ENCODE measurements around the gene HLA-DQB2. TPM values are rescaled to one million over a fixed set of nuclear protein-coding genes. Genes with fewer than 3 reads are reported as not detected.

Gene HLA-DQB2
- total RNA-seq, 4 donors from 2014 or later = 1.7 to 7.8 (median 4.7) TPM; not detected in 1

GRCh38 chr6:32709625-32710024, 53.7 kb downstream of the HLA-DQB2 start:
- intact Hi-C loops (cut with DNase I) = loop anchor here (10.0 kb wide), 1 partner anchor 75 kb away; no protein-coding TSS in a partner anchor
- Histone ChIP-seq H3K4me3 (no peak overlapping the region), H3K4me1 (no peaks in the 10 kb centered on the region), H3K27ac (no peak overlapping the region), H3K27me3 (peaks cover 0 to 10% (median 0%) of the 10 kb centered on the region in 4 donors), H3K9me3 (no peaks in the 10 kb centered on the region), H3K36me3 (no peaks in the 10 kb centered on the region)
- no peak for DNase-seq
- TF ChIP-seq CTCF (IDR thresholded peaks at IDR 0.05) (no peak), POLR2A (IDR thresholded peaks at IDR 0.05) (no peak)

Small RNA genes lying within 50 kb of the gene (small RNA-seq; reads per million reads assigned to genes)
- 0 reads per million in 4 donors for gene MIR3135B

Other genes with a start within 250 kb of the HLA-DQB2 start
- 1 to 10 TPM in 2 of 4 donors, under 1 TPM in 1, not detected in 1; 0.19 to 8.4 (median 7.7) TPM for gene HLA-DRB5, start 233.2 kb downstream of the HLA-DQB2 start, total RNA-seq
- gene HLA-DRB1, start 173.7 kb downstream of the HLA-DQB2 start, total RNA-seq = 10 to 100 TPM in 3 of 4 donors, 1 to 10 TPM in 1; 3.7 to 68.8 (median 22.4) TPM
- gene HLA-DQA1, start 126.1 kb downstream of the HLA-DQB2 start, total RNA-seq = 1 to 10 TPM in 3 of 4 donors, under 1 TPM in 1; 0.31 to 9.0 (median 5.1) TPM
- 1 to 10 TPM in 2 of 4 donors, under 1 TPM in 2; 0.13 to 9.3 (median 1.5) TPM for gene HLA-DQB1, start 96.9 kb downstream of the HLA-DQB2 start, total RNA-seq
- gene HLA-DQA2, start 22.1 kb downstream of the HLA-DQB2 start, total RNA-seq = 1 to 10 TPM in 1 of 4 donors, under 1 TPM in 2, not detected in 1; 0.38 to 2.3 (median 0.91) TPM
- gene HLA-DOB, start 53.5 kb upstream of the HLA-DQB2 start, total RNA-seq = 1 to 10 TPM in 1 of 4 donors, under 1 TPM in 3; 0.34 to 3.6 (median 0.74) TPM
- gene TAP2, start 75.2 kb upstream of the HLA-DQB2 start, total RNA-seq = 10 to 100 TPM; 25.4 to 28.3 (median 26.7) TPM
- 100 to 1,000 TPM in 1 of 4 donors, 10 to 100 TPM in 3; 21.6 to 135 (median 42.2) TPM for gene PSMB8, start 80.5 kb upstream of the HLA-DQB2 start, total RNA-seq
- 10 to 100 TPM; 31.7 to 95.5 (median 40.3) TPM for gene TAP1, start 90.2 kb upstream of the HLA-DQB2 start, total RNA-seq
- gene PSMB9, start 90.7 kb upstream of the HLA-DQB2 start, total RNA-seq = 10 to 100 TPM in 2 of 4 donors, 1 to 10 TPM in 2; 5.2 to 93.7 (median 12.0) TPM
- gene HLA-DMB, start 177.5 kb upstream of the HLA-DQB2 start, total RNA-seq = 10 to 100 TPM in 2 of 4 donors, 1 to 10 TPM in 2; 3.4 to 24.8 (median 9.2) TPM
- gene HLA-DMA, start 189.6 kb upstream of the HLA-DQB2 start, total RNA-seq = 10 to 100 TPM in 2 of 4 donors, 1 to 10 TPM in 2; 4.7 to 36.4 (median 12.6) TPM
- gene BRD2, start 205.1 kb upstream of the HLA-DQB2 start, total RNA-seq = 100 to 1,000 TPM; 110 to 152 (median 132) TPM
- 1 to 10 TPM in 2 of 4 donors, under 1 TPM in 2; 0.61 to 9.7 (median 1.6) TPM for gene HLA-DOA, start 246.1 kb upstream of the HLA-DQB2 start, total RNA-seq